ENCODE measurements around the gene P2RY12.

Gene P2RY12

DNA sequence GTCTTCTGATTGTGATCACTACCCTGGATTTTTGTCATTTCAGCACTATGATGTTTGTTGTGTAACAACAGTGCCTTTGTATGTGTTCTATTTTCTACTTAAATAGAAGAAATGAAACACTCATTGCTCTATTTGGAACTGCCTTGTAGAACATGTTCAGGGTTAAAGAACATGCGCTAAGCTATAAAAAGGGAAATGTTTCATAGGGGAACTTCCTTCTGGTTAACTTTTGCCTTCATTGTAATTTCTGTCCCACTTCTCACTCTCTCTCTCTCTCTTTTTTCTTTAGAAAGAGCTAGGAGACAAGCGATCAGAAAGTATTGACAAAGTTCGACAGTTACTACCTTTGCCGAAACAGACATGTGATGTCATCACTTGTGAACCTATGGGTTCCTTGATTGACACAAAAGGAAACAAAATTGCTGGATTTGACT lies at the start of gene P2RY12:
TSS of gene P2RY12 (minus strand) at position 13 of the 434 bp plus-strand sequence. CDS start 45,908 bp downstream, outside the sequence.
- no peak for DNase-seq

DNA sequence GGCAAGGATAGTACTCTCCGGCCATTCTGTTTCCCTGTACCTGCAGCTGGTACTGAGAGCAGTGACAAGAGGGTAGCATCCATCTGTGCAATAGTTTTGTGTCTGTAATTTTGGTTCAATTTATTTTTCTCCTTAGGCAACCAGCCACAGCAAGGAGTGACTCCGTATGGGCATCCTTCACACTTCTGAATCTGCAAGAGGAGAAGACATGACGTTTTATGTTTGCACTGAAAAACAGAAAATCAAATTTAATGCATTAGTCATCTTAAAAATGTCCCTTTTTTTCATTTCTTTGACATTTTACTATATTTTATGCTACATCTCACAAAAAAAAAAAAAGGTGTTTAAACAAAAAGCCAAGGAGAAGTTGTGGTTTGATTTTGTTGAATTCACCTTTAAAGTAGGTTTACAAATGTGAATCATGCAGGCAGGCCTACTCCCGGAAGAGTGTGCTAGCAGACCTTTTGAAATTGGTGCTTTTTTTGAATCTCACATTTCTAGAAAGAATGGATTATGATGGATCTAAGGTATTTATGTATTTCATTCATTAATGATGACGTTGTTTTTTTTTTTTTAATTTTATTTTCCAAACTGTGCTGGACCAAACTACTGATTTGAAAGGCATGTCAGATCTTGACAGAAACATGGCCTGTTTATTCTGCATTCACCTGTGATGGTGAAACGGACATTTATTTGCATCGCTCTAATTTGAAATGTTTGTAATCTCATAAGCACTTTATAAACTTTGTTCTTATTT lies 48.2 kb upstream of the P2RY12 start:
- no peak for DNase-seq

DNA sequence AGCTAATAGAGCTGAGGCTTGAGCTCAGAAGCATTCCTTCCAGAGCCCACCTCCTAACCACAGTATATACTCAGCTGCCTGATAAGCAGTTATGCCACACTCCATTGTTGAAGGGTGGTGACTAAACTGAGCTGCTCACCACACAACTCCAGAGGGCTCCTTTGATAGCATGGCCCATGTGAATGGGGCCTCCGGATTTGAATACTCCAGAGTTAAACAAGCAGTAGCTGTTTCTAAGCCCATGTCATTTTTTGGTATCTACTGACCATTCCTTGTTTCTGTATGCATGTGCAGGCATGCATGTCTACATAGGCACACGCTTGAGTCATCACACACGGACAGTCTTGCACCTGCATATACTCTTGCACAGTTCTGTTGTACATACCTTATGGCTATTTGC lies 47.4 kb upstream of the P2RY12 start:
- no peak for DNase-seq

DNA sequence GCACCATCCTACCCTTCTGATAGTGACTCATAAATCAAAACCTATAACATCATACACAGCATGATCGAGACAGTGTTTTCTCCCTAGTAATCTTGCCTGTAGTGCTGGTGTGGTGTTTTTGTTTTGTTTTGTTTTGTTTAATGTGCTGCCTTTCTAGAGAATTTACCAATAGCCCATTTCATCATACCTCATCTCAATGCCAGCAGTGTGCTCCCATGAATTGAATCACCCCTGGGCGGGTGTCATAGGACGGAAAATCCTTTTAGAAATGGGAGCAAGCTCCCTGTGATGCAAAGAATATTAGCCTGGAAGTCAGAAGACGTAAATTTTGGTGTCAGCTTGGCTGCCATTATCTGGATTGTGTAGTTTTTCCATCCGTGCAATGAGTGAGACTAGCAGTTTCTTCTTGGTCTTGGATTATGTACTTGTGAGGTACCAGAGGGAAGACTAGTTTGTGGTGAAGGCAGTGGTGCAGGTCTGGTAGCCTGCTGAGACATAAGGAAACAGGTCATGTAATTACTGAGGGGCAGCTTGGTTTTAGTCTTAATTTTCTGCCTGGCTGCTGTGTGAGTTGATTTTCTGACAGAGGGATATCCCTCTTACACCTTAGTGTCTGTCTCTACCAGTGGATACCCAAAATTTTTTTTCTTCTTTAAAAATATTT lies 46.4 kb upstream of the P2RY12 start:
- no peak for DNase-seq

DNA sequence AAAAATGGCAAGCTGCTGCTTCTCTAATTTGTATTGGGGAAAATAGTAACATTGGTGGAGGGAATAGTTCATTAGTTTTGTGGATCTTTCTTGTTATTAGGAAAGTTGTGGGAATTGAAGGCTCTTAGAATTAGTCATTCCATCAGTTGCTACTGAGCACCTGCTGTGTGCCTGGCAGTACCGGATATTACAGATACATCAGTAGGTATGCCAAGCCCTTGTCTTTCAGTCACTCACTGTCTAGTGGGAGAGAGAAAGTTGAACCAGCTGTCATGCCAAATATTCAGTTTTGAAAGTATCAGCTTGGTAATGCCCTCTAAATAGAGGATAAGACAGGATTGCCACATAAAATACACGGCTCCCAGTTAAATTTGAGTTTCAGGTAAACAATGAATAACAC lies 43.8 kb upstream of the P2RY12 start:
- DNase-seq = no peak

DNA sequence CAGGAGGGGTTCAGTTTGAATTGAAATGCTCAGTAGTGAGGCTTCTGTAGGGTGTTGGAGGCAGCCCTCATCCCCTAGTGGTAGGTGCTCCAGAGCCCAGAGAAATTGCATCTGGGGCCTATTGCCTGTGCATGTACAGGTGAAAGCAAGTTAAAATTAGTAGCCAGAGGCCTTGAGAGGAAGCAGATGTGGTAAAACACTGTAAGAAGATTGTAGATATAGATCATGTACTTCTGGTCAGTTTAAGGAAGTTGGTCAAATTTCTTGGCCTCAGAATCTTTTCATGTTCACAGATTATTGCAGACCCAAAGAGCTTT lies 41.7 kb upstream of the P2RY12 start:
- no peak for DNase-seq

DNA sequence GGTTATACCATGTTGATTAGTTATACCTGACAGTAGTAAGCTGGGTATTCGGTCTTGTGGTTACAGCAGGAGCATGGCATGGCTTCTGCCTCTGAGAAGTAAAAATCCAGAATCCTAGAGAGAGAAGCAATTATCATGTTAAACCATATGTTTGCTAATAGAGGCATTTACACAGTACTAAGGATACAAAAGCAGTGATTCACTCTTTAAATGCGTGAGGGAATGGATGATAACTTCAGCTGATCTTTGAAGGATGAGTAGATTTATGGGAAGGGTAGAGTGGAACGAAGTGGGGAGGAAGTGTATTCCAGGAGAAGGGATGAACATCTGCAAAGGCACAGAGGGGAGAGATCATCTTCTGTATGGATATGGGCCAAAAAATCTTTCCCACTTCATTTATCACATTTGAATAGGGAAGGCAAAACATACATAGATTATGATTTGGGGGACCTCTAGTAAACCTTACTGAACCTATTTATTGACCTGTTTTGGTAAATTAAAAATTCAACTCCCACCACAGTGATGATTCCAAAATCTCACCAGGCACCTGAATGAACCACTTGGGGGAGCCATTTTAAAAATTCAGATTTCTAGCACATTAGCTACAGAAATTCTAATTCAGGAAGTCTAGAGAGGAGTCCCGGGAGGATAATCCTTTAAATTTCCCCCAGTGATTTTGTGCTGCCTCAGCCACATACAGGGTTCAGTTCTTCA lies 41.2 kb upstream of the P2RY12 start:
- DNase-seq = no peak

DNA sequence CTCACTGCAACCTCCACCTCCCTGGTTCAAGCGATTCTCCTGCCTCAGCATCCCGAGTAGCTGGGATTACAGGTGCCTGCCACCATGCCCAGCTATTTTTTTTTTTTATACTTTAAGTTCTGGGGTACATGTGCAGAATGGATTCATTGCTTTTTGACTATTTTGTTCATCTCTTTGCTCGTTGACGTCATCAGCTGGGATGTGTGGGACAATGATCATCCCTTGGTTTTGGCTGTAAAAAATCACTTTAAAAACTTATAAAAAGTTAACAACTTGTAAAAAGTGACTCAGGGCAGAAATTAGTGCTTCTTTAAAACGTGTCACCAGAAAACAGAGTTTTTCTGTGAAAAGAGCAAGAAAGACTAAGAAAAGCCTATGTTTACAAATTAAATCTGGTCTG lies 38.5 kb upstream of the P2RY12 start:
- DNase-seq = no peak

DNA sequence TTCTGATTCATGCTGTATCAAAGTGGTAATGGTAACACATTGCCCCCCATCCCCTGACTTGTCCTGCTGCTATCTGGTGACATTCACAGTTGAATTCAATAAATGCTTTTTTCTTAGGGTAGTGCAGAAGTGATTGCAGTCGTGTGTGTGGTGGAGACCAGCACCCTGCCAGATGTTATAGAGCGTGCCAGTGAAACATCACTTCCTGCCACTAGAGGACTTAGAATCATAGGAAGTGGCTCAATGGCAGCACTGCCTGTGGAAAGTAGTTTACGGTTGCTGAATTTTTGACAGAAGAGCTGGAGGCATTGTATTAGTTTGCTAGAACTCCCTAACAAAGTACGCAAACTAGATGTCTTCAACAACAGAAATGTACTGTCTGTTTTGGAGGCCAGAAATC lies 37.4 kb upstream of the P2RY12 start:
- DNase-seq = no peak

DNA sequence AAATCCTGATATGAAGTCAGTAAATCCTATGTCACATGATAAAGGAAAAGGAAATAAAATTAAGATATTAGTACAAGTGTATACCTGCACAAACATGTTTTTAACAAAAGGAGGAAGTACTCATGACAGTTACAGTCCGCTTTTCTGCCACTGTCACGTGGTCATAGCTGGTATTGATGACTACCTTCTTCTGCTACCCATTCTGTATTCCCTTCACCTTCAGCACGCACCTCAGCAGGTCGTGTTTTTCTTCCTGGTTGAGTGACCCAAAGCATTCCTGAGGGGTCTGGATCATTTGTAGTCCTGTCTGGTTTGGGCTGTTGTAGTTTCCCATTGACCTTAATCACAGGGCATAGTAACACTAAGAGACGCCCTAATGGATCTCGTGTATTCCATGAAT lies 35.3 kb upstream of the P2RY12 start:
- no peak for DNase-seq

DNA sequence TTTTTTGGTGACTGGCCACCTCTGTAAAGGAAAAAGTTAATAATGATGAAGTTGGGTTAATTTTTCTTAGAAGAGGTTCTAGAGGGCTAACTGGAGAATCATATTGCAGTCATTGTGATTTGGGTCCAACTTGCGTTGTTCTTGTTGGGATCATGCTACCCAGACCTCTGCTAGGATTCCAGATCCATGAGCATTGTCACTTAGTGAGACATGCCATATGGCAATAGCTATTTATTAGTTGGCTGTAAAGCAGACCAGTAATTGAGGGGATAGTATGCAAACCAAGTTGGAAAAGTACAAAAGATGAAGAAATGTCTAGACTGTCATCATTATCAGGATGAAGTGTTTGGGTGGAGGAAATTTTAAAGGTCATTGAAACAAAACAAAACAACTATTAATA lies 30.7 kb upstream of the P2RY12 start:
- DNase-seq = no peak

DNA sequence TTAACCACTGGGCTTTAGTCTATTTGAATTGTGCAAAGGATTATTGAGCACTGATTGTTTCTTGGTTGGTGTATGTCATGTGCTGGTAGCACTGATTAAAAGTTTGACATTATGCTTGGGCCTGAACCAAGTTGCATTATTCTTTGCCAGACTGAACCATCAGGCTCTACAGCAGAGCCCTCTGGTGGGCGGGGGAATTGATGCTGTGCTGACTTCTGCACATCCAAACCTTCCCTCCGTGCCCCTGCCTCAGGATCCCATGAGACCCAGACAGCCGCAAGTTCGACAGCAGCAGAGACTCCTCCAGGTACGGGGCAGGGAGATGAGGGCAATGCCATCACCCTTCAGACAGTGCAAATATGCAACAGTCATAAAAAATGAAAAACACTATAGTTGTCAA lies 28.4 kb upstream of the P2RY12 start:
- DNase-seq = no peak

DNA sequence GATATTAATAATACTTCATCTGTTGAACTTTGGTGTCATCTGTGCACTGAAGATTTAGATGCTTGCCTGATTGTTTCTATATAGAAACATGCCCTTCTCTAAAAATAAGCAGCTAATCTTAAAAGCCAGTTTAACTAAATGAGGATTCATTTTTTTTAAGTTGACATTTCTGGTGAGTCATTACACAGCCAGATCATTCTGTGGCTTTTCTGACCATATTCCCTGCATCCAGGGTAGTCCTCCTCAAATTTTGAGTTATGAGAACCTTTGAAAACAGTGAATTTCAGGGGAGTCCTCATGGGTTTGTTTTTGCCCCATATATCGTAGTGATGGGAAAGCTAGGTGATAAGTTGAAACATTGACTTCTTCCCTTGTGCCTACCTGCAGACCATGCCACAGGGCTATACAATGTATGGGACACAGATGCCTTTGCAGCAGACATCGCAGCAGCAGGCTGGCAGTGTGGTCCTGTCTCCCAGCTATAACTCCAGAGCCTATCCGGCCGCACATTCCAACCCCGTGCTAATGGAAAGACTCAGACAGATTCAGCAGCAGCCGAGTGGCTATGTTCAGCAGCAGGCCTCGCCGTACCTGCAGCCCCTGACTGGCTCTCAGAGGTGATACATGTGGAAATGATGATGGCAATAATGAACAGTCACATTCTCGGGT lies 26.5 kb upstream of the P2RY12 start:
- no peak for DNase-seq

DNA sequence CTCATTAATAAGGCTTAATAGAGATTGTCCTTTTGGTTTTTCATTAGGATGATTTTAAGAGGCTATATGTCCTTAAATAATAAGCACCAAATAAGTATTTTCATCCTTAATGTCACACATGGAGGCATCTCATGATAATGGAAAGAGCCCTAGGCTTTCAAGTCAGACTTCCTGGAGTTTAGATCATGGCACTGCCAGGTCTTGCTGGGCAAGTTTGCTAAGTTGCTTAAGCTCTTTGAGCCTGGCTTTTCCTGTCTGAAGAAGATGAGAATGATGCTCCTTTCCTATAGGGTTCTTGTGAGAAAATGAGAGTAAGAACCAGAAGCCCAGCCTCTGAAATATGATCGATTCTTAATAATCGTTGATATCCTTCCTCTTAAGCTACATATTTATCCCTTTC lies 23.4 kb upstream of the P2RY12 start:
- DNase-seq = no peak

DNA sequence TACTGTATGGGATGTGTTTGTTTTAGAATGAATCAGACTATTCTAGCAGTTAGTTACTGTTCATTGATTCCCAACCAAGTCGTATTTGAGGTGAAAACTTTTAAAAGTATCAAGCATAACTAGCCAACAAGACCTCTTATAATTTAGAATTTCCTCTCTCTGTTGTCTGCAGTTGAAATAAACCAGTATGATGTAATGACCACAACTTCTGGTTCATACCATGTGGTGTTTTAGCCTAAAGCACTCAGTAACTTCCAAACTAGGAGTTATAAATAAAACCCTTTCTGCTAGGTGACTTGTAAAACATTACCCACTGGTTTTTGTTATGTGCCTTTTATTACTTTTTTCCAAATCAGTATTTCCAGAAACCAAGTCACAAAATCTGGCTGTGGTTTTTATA lies 19.8 kb upstream of the P2RY12 start:
- DNase-seq = no peak

DNA sequence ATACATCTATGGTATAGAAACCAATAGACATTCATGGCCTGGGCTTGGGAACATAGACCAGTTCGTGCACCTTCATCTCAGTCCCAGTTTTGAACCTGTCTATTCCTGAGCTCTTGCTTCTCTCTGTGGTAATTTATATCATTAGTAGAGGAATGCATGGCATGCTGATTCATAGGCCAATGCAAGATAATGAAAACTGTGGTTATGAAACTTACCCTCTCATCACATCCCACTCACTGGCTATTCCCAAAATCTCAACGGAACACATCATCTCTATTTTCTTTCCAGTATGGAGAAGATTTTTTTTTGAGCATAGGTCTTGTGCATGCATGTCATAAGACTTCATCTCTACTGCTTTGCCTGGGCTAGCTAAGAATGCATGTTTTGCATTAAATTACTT lies 18.7 kb upstream of the P2RY12 start:
- DNase-seq = no peak

DNA sequence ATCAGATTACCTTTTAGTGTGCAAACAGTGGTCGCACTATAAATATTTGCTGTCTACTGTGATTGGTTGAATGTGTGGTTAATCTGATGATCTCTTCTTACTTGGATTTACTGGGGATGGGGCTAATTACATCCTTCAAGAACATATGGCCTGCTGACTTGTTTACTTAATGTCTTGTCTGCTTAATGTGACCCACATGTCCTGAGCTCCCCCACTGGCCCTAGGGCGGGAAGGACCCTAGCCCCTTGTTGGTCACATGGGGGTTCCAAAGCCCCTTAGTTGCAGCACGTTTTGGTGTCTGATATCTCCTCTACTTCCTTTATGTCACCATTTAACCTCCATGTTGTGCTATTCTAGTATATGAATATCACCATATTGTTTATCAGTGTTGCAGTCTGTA lies 17.8 kb upstream of the P2RY12 start:
- no peak for DNase-seq

DNA sequence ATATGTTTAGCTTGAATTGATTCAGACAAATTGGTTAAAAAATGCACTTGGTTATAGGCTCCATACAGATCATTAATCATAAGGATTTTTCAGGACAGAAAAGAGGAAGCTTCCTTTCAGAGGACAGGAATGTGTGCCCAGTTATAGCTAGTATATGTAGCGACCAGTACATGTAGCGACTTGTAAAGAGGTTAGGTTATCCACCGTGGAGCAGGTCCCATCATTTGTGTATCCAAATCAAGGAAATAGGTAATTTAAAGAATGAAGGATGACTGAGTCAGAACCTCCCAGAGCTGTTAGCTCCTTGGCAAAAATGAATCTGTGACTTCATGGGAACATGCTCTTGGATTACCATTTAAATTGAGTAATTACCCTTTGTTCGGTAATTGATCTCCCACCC lies 15.8 kb upstream of the P2RY12 start:
- no peak for DNase-seq

DNA sequence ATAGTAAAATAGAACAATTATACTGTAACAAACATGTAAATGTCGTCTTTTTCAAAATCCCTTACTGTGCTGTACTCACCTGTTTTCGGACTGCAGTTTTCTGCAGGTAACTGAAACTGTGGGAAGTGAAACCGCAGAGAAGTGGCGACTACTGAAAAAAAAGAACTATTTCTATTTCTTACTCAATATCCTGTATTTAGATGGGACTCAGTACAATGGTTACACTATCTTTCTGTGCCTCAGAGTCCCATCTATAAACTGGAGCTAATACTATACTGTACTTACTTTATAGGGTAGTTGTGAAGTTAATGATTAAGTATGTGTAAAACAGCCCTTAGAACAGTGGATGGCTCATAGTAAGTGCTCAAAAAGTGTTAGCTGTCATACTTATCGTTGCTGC lies 14.3 kb upstream of the P2RY12 start:
- DNase-seq = no peak

DNA sequence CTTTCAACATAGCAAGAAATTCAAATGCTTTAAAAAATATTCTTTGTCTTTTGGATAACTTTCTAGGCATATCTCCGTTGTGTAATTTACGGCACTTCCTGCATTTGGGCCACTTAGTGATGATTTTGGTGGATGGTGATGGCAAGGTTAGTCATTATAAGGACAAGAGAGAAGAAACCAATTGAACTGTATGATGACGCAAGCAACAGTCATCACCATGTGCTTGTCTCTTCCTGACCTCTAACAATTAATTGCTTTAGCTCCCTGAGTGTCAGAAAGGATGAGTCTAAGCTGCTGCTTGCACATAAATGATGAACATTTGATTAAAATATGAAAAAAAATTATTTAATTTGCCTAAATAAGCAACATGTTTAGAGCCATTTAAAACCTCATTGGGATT lies 11.3 kb upstream of the P2RY12 start:
- DNase-seq = no peak

DNA sequence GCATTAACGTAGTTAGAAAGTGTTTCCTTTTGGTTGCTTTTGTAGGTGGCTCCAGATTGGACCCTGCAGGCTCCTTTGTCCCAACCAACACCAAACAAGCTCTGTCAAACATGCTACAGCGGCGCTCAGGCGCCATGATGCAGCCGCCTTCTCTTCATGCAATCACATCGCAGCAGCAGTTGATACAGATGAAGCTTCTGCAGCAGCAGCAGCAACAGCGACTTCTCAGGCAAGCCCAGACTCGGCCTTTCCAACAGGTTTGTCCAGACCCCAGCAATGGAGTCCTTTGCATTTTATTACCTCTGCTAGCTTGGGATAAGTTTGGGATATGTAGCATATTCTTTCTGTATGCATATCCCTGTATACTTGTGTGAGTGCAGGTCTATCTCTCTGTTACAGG lies 10.1 kb upstream of the P2RY12 start:
- DNase-seq = no peak

DNA sequence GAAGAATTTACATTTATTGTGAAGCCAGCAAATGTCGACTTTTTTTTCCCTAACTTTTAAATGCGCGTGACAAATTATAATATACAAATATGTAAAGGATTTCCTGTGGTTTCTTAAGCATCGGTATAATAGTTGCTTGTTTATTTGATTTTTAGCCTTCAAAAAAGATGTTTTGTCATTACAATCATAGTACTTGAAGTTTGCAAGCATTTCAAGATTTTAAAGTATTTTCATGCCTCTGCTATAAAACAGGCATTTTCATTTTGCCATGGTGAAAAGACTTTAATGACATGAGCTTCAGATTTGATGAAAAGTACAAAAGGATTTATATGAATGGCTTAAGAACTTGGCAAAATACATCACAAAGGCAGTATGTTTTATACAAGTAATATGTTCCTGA lies 9.4 kb upstream of the P2RY12 start:
- no peak for DNase-seq

DNA sequence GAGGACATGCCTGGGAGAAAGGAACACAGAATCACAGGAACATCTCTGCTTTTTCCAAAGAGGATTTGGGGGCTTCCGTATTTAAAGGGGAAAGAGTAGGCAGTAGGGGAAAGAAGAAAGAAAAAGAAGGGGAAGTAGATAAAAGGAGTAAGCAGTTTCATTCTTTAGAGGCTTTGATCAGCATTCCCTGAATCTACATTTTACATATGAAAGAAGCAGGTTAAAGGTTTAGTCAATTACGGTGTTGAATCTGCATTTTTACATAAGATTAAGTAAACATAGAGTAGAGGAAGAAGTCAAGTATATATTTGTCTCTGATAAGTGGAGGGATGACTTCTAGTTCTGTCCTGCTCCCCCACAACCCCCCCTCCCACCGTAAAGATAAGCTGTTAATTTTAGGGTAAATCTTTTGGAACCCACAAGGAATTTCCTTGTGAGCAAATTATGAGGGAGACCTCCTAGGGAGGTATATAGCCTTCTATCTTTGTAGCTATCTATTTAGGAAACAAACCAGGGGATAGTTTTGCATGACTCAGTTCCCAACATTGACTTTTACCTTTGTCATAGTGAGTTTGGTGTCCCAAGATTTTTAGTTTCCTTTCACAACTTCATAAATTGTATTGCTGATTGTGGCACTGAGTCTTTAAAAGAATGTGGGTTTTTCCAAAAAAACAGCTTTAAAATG lies 8.7 kb upstream of the P2RY12 start:
- DNase-seq = no peak
